Trophoblast cell (in vitro differentiated cells and primary cell): ENCODE measurements around the gene BRD3OS.

Experiments used
- DNase-seq, 2 donors: peaks; one replicate each; pipeline ENCODE4 v3.0.0-alpha.2; 2016
- H2AFZ ChIP-seq: 2 replicates; pipeline ENCODE4 v1.6.1; 2013; ENCODE audit warnings: low read length, moderate library complexity, mild to moderate bottlenecking; ENCODE audit not compliant: insufficient read depth, poor library complexity
- H2AK5ac ChIP-seq: 2 replicates; pipeline ENCODE4 v1.6.1; 2013; ENCODE audit warnings: mild to moderate bottlenecking, low read length
- H2BK120ac ChIP-seq: 2 replicates; pipeline ENCODE4 v1.6.1; 2013; ENCODE audit warnings: low read length, mild to moderate bottlenecking, moderate library complexity; ENCODE audit not compliant: insufficient read depth, poor library complexity
- H2BK12ac ChIP-seq: 2 replicates; pipeline ENCODE4 v1.6.1; 2013; ENCODE audit warnings: mild to moderate bottlenecking, low read length, moderate library complexity
- H2BK5ac ChIP-seq: 2 replicates; pipeline ENCODE4 v1.6.1; 2013; ENCODE audit warnings: low read length, low read depth, moderate library complexity, mild to moderate bottlenecking; ENCODE audit not compliant: poor library complexity
- H3K14ac ChIP-seq: 2 replicates; pipeline ENCODE4 v1.6.1; 2013; ENCODE audit warnings: mild to moderate bottlenecking, low read length
- H3K18ac ChIP-seq: 2 replicates; pipeline ENCODE4 v1.6.1; 2013; ENCODE audit warnings: mild to moderate bottlenecking, low read length
- H3K23ac ChIP-seq: 2 replicates; pipeline ENCODE4 v1.6.1; 2013; ENCODE audit warnings: low read length
- H3K27ac ChIP-seq: 2 replicates; pipeline ENCODE4 v1.5.1; 2013; ENCODE audit warnings: low read depth, mild to moderate bottlenecking, inconsistent platforms, low read length, moderate library complexity
- H3K27me3 ChIP-seq: 2 replicates; pipeline ENCODE4 v1.6.1; 2013; ENCODE audit warnings: inconsistent platforms, mild to moderate bottlenecking, low read length, moderate library complexity; ENCODE audit not compliant: insufficient read depth
- H3K36me3 ChIP-seq, 2 experiments: 1 replicate in 1 of 2; 2 replicates in 1 of 2; pipeline ENCODE4 v1.6.1; 2013; ENCODE audit warnings: low read length in 2 of 2, mild to moderate bottlenecking in 2 of 2, moderate library complexity in 1 of 2; ENCODE audit not compliant: insufficient read depth in 2 of 2, control insufficient read depth in 1 of 2
- H3K4ac ChIP-seq: 2 replicates; pipeline ENCODE4 v1.6.1; 2013; ENCODE audit warnings: low read depth, mild to moderate bottlenecking, low read length, moderate library complexity
- H3K4me1 ChIP-seq, 2 experiments: 1 replicate in 1 of 2; 2 replicates in 1 of 2; pipeline ENCODE4 v1.6.1; 2013; ENCODE audit warnings: low read length in 2 of 2, mild to moderate bottlenecking in 2 of 2, moderate library complexity in 1 of 2; ENCODE audit not compliant: insufficient read depth in 2 of 2, control insufficient read depth in 1 of 2
- H3K4me2 ChIP-seq: 2 replicates; pipeline ENCODE4 v1.6.1; 2013; ENCODE audit warnings: inconsistent platforms, mild to moderate bottlenecking, low read length, moderate library complexity
- H3K4me3 ChIP-seq: 2 replicates; pipeline ENCODE4 v1.5.1; 2013; ENCODE audit warnings: mild to moderate bottlenecking, low read depth, low read length, inconsistent platforms
- H3K79me1 ChIP-seq: one replicate; pipeline ENCODE4 v1.6.1; 2013; ENCODE audit warnings: low read length
- H3K79me2 ChIP-seq: 2 replicates; pipeline ENCODE4 v1.6.1; 2013; ENCODE audit warnings: low read length, mild to moderate bottlenecking; ENCODE audit not compliant: control insufficient read depth, insufficient read depth, poor library complexity
- H3K9ac ChIP-seq: 2 replicates; pipeline ENCODE4 v1.6.1; 2013; ENCODE audit warnings: mild to moderate bottlenecking, low read length
- H3K9me3 ChIP-seq: 2 replicates; pipeline ENCODE4 v1.6.1; 2013; ENCODE audit warnings: low read depth, mild to moderate bottlenecking, control low read depth, inconsistent platforms, low read length; ENCODE audit not compliant: insufficient read depth
- H4K12ac ChIP-seq: 2 replicates; pipeline ENCODE4 v1.6.1; 2013; ENCODE audit warnings: low read depth, mild to moderate bottlenecking, low read length, moderate library complexity
- H4K8ac ChIP-seq: 2 replicates; pipeline ENCODE4 v1.6.1; 2013; ENCODE audit warnings: low read depth, mild to moderate bottlenecking, low read length, moderate library complexity
- H4K91ac ChIP-seq: one replicate; pipeline ENCODE4 v1.6.1; 2013; ENCODE audit warnings: low read depth, mild to moderate bottlenecking, low read length, moderate library complexity
- WGBS: extraction: QIAGEN DNeasy Blood & Tissue Kit; methylation state at CpG from one replicate; pipeline ENCODE4 v1.1.7; 2013; ENCODE audit warnings: missing lambda C conversion rate; ENCODE audit not compliant: insufficient read length, insufficient coverage; ENCODE audit errors: extremely low coverage; 5-methylcytosine and 5-hydroxymethylcytosine counted together

Gene BRD3OS

DNA sequence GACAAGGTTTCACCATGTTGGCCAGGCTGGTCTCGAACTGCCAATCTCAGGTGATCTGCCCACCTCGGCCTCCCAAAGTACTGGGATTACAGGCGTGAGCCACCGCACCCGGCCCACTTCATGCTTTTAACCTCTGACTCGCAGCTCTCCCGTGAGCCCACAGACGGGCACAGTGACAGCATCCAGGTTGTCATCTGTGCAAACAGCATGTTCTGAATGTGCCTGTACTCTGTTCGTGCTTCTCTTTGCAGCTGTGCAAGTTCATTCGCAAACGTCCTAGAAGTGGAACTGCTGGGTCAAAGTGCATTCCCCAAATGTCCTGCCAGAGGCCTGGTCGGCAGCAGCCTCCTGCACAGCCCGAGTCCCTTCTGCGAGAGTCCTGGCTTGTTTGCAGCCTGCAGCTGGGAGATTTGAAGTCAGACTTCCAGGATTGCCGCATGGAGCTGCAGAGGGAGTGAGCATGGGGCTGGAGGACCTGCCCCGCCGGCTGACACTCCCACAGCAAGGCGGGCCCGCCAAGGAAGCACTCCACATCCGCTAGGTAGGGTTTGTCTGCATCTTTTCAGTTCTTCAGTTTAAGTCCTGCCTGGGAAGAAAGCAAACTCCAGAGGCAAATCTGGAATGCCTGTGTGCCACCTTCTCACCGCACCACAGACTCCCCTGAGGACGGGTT is 3.4 kb downstream of the BRD3OS start:
- no CpG with 5 or more reads among the region's 22 CpGs for WGBS
- Histone ChIP-seq H2BK5ac (no peak overlapping the region), H3K4ac (no peak overlapping the region), H3K79me1 (peaks cover 2% of the 10 kb centered on the region), H3K36me3 (peaks cover 31 to 32% of the 10 kb centered on the region in 2 experiments), H2AFZ (no peak overlapping the region), H2BK12ac (no peak overlapping the region), H4K91ac (no peak overlapping the region), H3K9me3 (peaks cover 2% of the 10 kb centered on the region), H3K27ac (no peak overlapping the region), H2AK5ac (no peak overlapping the region), H3K14ac (no peak overlapping the region), H3K4me2 (no peak overlapping the region), H2BK120ac (no peak overlapping the region), H3K23ac (no peak overlapping the region), H3K4me1 (peaks cover 4 to 5% of the 10 kb centered on the region in 2 experiments), H4K8ac (no peak overlapping the region), H3K4me3 (no peak overlapping the region), H4K12ac (no peak overlapping the region), H3K79me2 (peaks cover 2% of the 10 kb centered on the region), H3K27me3 (no peaks in the 10 kb centered on the region), H3K18ac (no peak overlapping the region), H3K9ac (no peak overlapping the region)
- no peak for DNase-seq

DNA sequence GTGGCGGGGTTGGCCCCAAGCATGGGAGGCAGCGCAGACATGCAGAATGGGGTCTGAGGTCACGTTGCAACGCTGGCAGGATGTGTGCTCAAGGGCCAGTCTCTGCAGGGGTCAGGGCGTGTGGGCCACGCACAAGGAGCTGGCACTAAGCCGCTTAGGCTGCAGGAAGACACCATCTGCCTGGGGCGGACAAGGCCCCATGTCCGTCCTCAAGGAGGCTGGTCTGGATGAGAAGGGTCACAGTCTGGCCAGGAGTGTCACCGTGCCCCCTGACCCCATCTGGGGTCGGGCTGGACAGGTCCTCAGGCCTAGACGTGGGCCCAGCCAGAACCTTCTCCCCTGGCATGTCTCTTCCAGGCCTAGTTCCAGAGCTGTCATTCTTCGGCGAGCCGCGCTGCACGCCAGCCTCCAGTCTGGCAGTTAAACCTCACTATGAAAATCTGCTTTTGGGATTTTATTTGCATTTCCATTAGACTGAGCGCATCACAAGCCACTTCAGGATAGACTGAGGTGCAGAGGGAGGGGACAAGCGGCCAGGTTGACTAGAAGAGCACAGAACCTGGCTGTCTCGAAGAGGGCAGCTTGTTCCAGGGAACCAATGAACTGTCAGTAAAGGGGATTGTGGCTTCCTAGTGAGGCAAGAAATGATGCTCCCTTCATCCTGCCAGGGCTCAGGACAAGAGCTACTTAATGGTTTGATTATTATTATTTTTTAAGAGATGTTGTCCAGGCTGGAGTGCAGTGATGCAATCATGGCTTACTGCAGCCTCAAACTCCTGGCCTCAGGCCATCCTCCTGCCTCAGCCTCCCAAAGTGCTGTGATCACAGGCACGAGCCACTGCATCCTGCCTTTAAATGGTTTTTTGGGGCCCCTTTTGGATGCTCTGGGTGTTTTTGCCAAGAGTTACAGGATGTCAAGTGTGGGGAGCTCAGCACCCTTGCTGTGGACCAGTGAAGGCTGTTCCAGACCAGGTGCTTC is 4.3 kb downstream of the BRD3OS start:
- no peak overlapping the region for H2AFZ ChIP-seq
- no peak overlapping the region for H3K18ac ChIP-seq
- H4K8ac ChIP-seq, result no peak overlapping the region
- H3K4me3 ChIP-seq, result no peak overlapping the region
- peaks cover 2% of the 10 kb centered on the region for H3K9me3 ChIP-seq
- H2BK12ac ChIP-seq, result no peak overlapping the region
- no peak overlapping the region for H3K4me2 ChIP-seq
- no peak overlapping the region for H4K12ac ChIP-seq
- DNase-seq, result no peak
- H3K4me1 ChIP-seq, result peaks cover 4 to 5% of the 10 kb centered on the region in 2 experiments
- H3K4ac ChIP-seq, result no peak overlapping the region
- no peak overlapping the region for H3K27ac ChIP-seq
- H2AK5ac ChIP-seq, result no peak overlapping the region
- no peak overlapping the region for H3K23ac ChIP-seq
- no peak overlapping the region for H3K14ac ChIP-seq
- H2BK120ac ChIP-seq, result no peak overlapping the region
- no peak overlapping the region for H2BK5ac ChIP-seq
- no peak overlapping the region for H3K9ac ChIP-seq
- H4K91ac ChIP-seq, result no peak overlapping the region
- peaks cover 2% of the 10 kb centered on the region for H3K79me2 ChIP-seq
- H3K79me1 ChIP-seq, result peaks cover 2% of the 10 kb centered on the region
- peaks cover 39 to 40% of the 10 kb centered on the region in 2 experiments for H3K36me3 ChIP-seq
- no peaks in the 10 kb centered on the region for H3K27me3 ChIP-seq
- no CpG with 5 or more reads among the region's 21 CpGs for WGBS

DNA sequence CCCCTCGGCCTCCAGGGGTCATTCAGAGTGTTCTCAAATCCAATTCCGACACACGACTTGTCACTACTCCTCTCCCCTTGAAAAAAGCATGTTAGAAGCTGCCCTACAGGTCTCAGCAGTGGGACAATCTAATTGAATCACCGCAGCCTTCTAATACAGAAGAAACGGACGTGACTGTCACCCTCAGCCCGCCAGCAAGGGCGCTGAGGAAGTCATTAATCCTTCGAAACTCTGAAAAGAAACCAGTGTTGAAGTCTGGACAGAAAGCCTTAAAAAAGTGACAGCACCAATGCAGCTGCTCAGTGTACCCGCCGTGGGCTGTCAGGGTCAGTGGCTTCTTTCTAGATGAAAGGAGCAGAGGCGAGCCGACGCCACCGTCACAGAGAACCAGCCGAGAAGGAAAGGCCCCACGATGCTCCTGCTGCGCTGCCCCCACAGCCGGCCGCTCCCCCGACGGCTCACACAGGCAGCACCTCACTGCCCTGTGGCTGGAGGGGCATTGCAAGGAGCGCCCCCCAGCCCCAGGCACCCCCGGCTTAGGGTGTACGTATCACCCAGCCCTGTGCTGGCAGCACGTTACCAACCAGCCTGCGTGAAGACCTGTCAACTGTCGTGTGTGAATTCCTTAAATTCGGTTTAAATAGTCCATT is 5.7 kb downstream of the BRD3OS start:
- Histone ChIP-seq H3K4me3 (no peak overlapping the region), H3K79me1 (no peaks in the 10 kb centered on the region), H2BK120ac (no peak overlapping the region), H4K91ac (no peak overlapping the region), H3K4me1 (peaks cover 2 to 3% of the 10 kb centered on the region in 2 experiments), H4K8ac (no peak overlapping the region), H3K4me2 (no peak overlapping the region), H2BK12ac (no peak overlapping the region), H4K12ac (no peak overlapping the region), H3K23ac (no peak overlapping the region), H2BK5ac (no peak overlapping the region), H3K18ac (no peak overlapping the region), H3K9ac (no peak overlapping the region), H2AFZ (no peak overlapping the region), H3K14ac (no peak overlapping the region), H3K36me3 (peaks cover 53 to 54% of the 10 kb centered on the region in 2 experiments), H3K9me3 (peaks cover 4% of the 10 kb centered on the region), H2AK5ac (no peak overlapping the region), H3K27ac (no peak overlapping the region), H3K4ac (no peak overlapping the region), H3K79me2 (no peaks in the 10 kb centered on the region), H3K27me3 (no peaks in the 10 kb centered on the region)
- no peak for DNase-seq
- no CpG with 5 or more reads among the region's 29 CpGs for WGBS

DNA sequence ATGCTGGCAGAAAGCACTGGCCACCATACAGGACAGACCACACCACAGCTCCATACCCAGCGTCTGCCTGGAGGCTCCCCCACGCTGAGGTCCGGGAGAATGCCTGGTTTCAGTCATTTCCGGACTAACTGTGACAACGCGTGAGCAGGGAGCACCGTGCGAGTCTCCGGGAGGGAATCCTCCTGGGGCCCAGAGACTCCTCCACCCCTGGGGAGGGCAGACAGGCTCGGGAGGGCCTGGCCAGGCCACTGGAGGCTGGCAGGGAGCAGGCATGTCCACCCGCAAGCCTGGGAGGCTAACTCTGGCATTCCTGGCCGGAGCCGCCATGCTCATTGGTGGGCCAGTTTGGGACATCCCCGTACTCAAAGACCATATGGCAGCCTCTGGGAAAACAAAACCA is 6.5 kb downstream of the BRD3OS start:
- no peak for DNase-seq
- Histone ChIP-seq H3K18ac (no peak overlapping the region), H4K8ac (no peak overlapping the region), H2AK5ac (no peak overlapping the region), H3K79me2 (no peaks in the 10 kb centered on the region), H3K79me1 (no peaks in the 10 kb centered on the region), H2AFZ (no peak overlapping the region), H3K27ac (no peak overlapping the region), H2BK120ac (no peak overlapping the region), H3K9me3 (peaks cover 4% of the 10 kb centered on the region), H3K4me2 (no peak overlapping the region), H3K27me3 (no peaks in the 10 kb centered on the region), H2BK5ac (no peak overlapping the region), H3K4ac (no peak overlapping the region), H4K12ac (no peak overlapping the region), H3K9ac (no peak overlapping the region), H3K36me3 (peaks cover 57 to 60% of the 10 kb centered on the region in 2 experiments), H3K23ac (no peak overlapping the region), H3K4me3 (no peak overlapping the region), H3K4me1 (no peaks in the 10 kb centered on the region), H4K91ac (no peak overlapping the region), H3K14ac (no peak overlapping the region), H2BK12ac (no peak overlapping the region)
- no CpG with 5 or more reads among the region's 14 CpGs for WGBS
